GM21447 (cell line): Measurements from ENCODE around the gene NPVF.

Experiments
- ATAC-seq: cut with Tn5 transposase; IDR thresholded peaks from one replicate; pipeline ENCODE4 v1.9.1; 2021; ENCODE audit not compliant: unreplicated experiment

NPVF gene

GRCh38 chr7:25235471-25235870 lies 7.2 kb upstream of the NPVF start:
- ATAC-seq = no peak

GRCh38 chr7:25234336-25234735 lies 6.0 kb upstream of the NPVF start:
- ATAC-seq = no peak

GRCh38 chr7:25223206-25223605 lies 5.1 kb downstream of the NPVF start:
- no peak for ATAC-seq

GRCh38 chr7:25222666-25223065 lies 5.6 kb downstream of the NPVF start:
- ATAC-seq = no peak

- ATAC-seq = no peak
These were observed 7.3 kb downstream of the NPVF start for GRCh38 chr7:25221009-25221408.

GRCh38 chr7:25218191-25218590 lies 10.1 kb downstream of the NPVF start:
- ATAC-seq = no peak

- no peak for ATAC-seq
These were observed 11.4 kb downstream of the NPVF start for GRCh38 chr7:25216837-25217236.

GRCh38 chr7:25215694-25216335 lies 12.5 kb downstream of the NPVF start:
- ATAC-seq = no peak

GRCh38 chr7:25208525-25209221 lies 19.6 kb downstream of the NPVF start:
- ATAC-seq = no peak

GRCh38 chr7:25207887-25208286 lies 20.4 kb downstream of the NPVF start:
- ATAC-seq = no peak

GRCh38 chr7:25206765-25207164 lies 21.5 kb downstream of the NPVF start:
- no peak for ATAC-seq

GRCh38 chr7:25196132-25196896 lies 32.0 kb downstream of the NPVF start:
- no peak for ATAC-seq

- ATAC-seq = no peak
These were observed 34.2 kb downstream of the NPVF start for GRCh38 chr7:25194036-25194435.

- ATAC-seq = no peak
These were observed 36.2 kb downstream of the NPVF start for GRCh38 chr7:25192043-25192442.

- ATAC-seq = no peak
These were observed 39.1 kb downstream of the NPVF start for GRCh38 chr7:25189197-25189596.

GRCh38 chr7:25187932-25188331 lies 40.4 kb downstream of the NPVF start:
- ATAC-seq = no peak

GRCh38 chr7:25186436-25186835 lies 41.9 kb downstream of the NPVF start:
- no peak for ATAC-seq

GRCh38 chr7:25181532-25181931 lies 46.8 kb downstream of the NPVF start:
- ATAC-seq = no peak

GRCh38 chr7:25180946-25181345 lies 47.3 kb downstream of the NPVF start:
- ATAC-seq = no peak

- peak; percentile 30 for ATAC-seq
These were observed 47.7 kb downstream of the NPVF start for GRCh38 chr7:25180592-25180923.

GRCh38 chr7:25179771-25180591 lies 48.3 kb downstream of the NPVF start:
- peak; percentile 96 for ATAC-seq
